Endothelial cell of umbilical vein (primary cell): ENCODE data around the gene TM4SF20. TPM values are rescaled to one million over a fixed set of nuclear protein-coding genes. Genes with fewer than 3 reads are reported as not detected.

Experiments used
- BruUV-seq: library from RNA; stranded (reverse); fragments of 400-500 nt; replicated peaks from 2 replicates; lab custom pipeline; 2021; lab: Mats Ljungman, UMichigan
- CTCF ChIA-PET: fragments of 300-600, 350-600 bp; sonication (Branson Sonifier 250); formaldehyde crosslinking; loops from one replicate; lab custom pipeline; 2021; ENCODE audit warnings: antibody characterized with exemption, inconsistent platforms; lab: Charles Lee
- POLR2A ChIA-PET: fragments of 300-600, 350-600 bp; sonication (Branson Sonifier 250); formaldehyde crosslinking; loops from one replicate; lab custom pipeline; 2021; ENCODE audit warnings: antibody characterized with exemption, inconsistent platforms; lab: Charles Lee
- DNase-seq: peaks from one replicate; pipeline ENCODE4 v3.0.0-alpha.2; 2011; ENCODE audit warnings: low read depth, low spot score
- FAIRE-seq: peaks from 2 replicates; lab custom pipeline; 2011; peaks lifted over from hg19 to GRCh38; lab: Jason Lieb, UNC
- H2AFZ ChIP-seq: 2 replicates; pipeline ENCODE4 v1.6.0; 2012; ENCODE audit warnings: low read depth, low read length, control low read depth, inconsistent platforms
- H3K27ac ChIP-seq: 2 replicates; pipeline ENCODE4 v1.5.1; 2011; ENCODE audit warnings: low read depth, mild to moderate bottlenecking, control low read depth, low read length, moderate library complexity; ENCODE audit not compliant: insufficient read depth
- H3K27me3 ChIP-seq, 2 experiments: 2 replicates each; pipeline versions ENCODE4 v1.6.0 to v1.6.1; 2011; ENCODE audit warnings: low read length in 2 of 2, mixed read lengths in 1 of 2; ENCODE audit not compliant: control insufficient read depth in 2 of 2, insufficient read depth in 2 of 2
- H3K36me3 ChIP-seq, 2 experiments: 2 replicates in 1 of 2; 3 replicates in 1 of 2; pipeline ENCODE4 v1.5.1; 2011; ENCODE audit warnings: low read length in 2 of 2, mild to moderate bottlenecking in 1 of 2, moderate library complexity in 1 of 2; ENCODE audit not compliant: control insufficient read depth in 2 of 2, insufficient read depth in 2 of 2; ENCODE audit errors: extremely low read depth in 1 of 2
- H3K4me1 ChIP-seq: 3 replicates; pipeline ENCODE4 v1.5.1; 2011; ENCODE audit warnings: mild to moderate bottlenecking, low read length; ENCODE audit not compliant: control insufficient read depth, insufficient read depth; ENCODE audit errors: extremely low read depth
- H3K4me2 ChIP-seq: 2 replicates; pipeline ENCODE4 v1.6.1; 2011; ENCODE audit warnings: low read length, control low read depth, mixed read lengths; ENCODE audit not compliant: insufficient read depth
- H3K4me3 ChIP-seq, 3 experiments: fragments of 200-600 bp in 1 of 3; sonication (generic), shearing (Covaris generic) in 1 of 3; replicated peaks in 1 of 3; 2 replicates each; pipeline ENCODE4 v1.5.1; 2011 to 2016; ENCODE audit warnings: control low read depth in 3 of 3, low read length in 3 of 3, mild to moderate bottlenecking in 2 of 3, inconsistent platforms in 1 of 3, low read depth in 1 of 3, moderate library complexity in 1 of 3; ENCODE audit not compliant: insufficient read depth in 1 of 3
- H3K79me2 ChIP-seq: 2 replicates; pipeline ENCODE4 v1.6.0; 2012; ENCODE audit warnings: low read length, inconsistent platforms; ENCODE audit not compliant: control insufficient read depth, insufficient read depth
- H3K9ac ChIP-seq: replicated peaks from 2 replicates; pipeline ENCODE3; 2011; ENCODE audit warnings: low read length, control low read depth; ENCODE audit not compliant: insufficient read depth; ENCODE audit errors: extremely low read depth
- H3K9me1 ChIP-seq: replicated peaks from 3 replicates; pipeline ENCODE4 v1.6.0; 2011; ENCODE audit warnings: mild to moderate bottlenecking, low read length; ENCODE audit not compliant: control insufficient read depth, insufficient read depth; ENCODE audit errors: extremely low read depth
- H3K9me3 ChIP-seq: replicated peaks from 2 replicates; pipeline ENCODE4 v1.5.1; 2012; ENCODE audit warnings: low read length, inconsistent platforms; ENCODE audit not compliant: control insufficient read depth, insufficient read depth
- H4K20me1 ChIP-seq: replicated peaks from 2 replicates; pipeline ENCODE3; 2011; ENCODE audit warnings: mild to moderate bottlenecking, low read length; ENCODE audit not compliant: control insufficient read depth, insufficient read depth; ENCODE audit errors: extremely low read depth
- CTCF ChIP-seq, 2 donors: IDR thresholded peaks; 1 replicate in 1 of 2; 2 replicates in 1 of 2; pipeline ENCODE4 v1.5.1; 2011; ENCODE audit warnings: low read length in 2 of 2, mild to moderate bottlenecking in 2 of 2, moderate library complexity in 2 of 2, control low read depth in 1 of 2, inconsistent platforms in 1 of 2, low read depth in 1 of 2; ENCODE audit not compliant: insufficient read depth in 1 of 2; ENCODE audit errors: extremely low read depth in 1 of 2
- EZH2 ChIP-seq: IDR thresholded peaks from 2 replicates; pipeline ENCODE4 v1.6.1; 2012; ENCODE audit warnings: borderline replicate concordance, low read depth, mild to moderate bottlenecking, moderate library complexity, low read length, inconsistent platforms; ENCODE audit not compliant: severe bottlenecking
- FOS ChIP-seq: IDR thresholded peaks from 2 replicates; pipeline ENCODE4 v1.6.1; 2011; ENCODE audit warnings: mild to moderate bottlenecking, low read length, moderate library complexity, borderline replicate concordance; ENCODE audit not compliant: insufficient read depth
- GATA2 ChIP-seq: IDR thresholded peaks from 2 replicates; pipeline ENCODE4 v1.7.0; 2011; ENCODE audit warnings: low read depth, mild to moderate bottlenecking, moderate library complexity, mixed read lengths, low read length; ENCODE audit not compliant: insufficient read length, insufficient read depth
- JUN ChIP-seq: IDR thresholded peaks from 2 replicates; pipeline ENCODE4 v1.6.1; 2011; ENCODE audit warnings: borderline replicate concordance, low read depth; ENCODE audit not compliant: insufficient read length, insufficient read depth
- MYC ChIP-seq: IDR thresholded peaks from one replicate; pipeline ENCODE4 v1.6.1; 2011; ENCODE audit warnings: mild to moderate bottlenecking, low read depth, low read length
- POLR2A ChIP-seq: IDR thresholded peaks from 2 replicates; pipeline ENCODE4 v1.6.1; 2012; ENCODE audit warnings: low read depth, mild to moderate bottlenecking, control low read depth, low read length
- POLR2AphosphoS5 ChIP-seq: IDR thresholded peaks from 2 replicates; pipeline ENCODE4 v1.6.1; 2012; ENCODE audit warnings: low read depth, mild to moderate bottlenecking, control low read depth, low read length, moderate library complexity; ENCODE audit not compliant: insufficient read depth
- dilution Hi-C: fragments of 300-500 bp; cut with MboI; formaldehyde crosslinking; loops from one replicate; pipeline ENCODE4 v1.15.0; 2019; ENCODE audit warnings: low sequenced_read_pairs; ENCODE audit not compliant: extremely low pct_ligation_motif_present
- intact Hi-C: fragments of 100-400 bp; cut with micrococcal nuclease; formaldehyde crosslinking; loops from one replicate; pipeline ENCODE4 v1.10.0; 2022
- polyA plus RNA-seq, 4 experiments: library from polyadenylated mRNA; depleted of rRNA in 3 of 4; stranded (reverse) in 3 of 4; unstranded in 1 of 4; fragments of >200 nt; gene quantifications; 2 replicates each; pipeline versions ENCODE4 v1.2.1 to v1.2.3, GENCODE V29; 2011 to 2012; ENCODE audit warnings: missing spikeins in 1 of 4
- total RNA-seq: library from RNA; stranded (reverse); gene quantifications from 2 replicates; pipeline ENCODE4 v1.2.3, GENCODE V29; 2021
- TF ChIP-seq, protein P1 (sequence below): IDR thresholded peaks from 2 replicates; pipeline ENCODE4 v1.6.1; 2011; ENCODE audit not compliant: insufficient read depth, insufficient read length

Gene TM4SF20
- total and polyA plus RNA-seq, 2 donors (not counting 3 experiments of a cell fraction or from before 2014, with no cell fraction given): not detected

DNA sequence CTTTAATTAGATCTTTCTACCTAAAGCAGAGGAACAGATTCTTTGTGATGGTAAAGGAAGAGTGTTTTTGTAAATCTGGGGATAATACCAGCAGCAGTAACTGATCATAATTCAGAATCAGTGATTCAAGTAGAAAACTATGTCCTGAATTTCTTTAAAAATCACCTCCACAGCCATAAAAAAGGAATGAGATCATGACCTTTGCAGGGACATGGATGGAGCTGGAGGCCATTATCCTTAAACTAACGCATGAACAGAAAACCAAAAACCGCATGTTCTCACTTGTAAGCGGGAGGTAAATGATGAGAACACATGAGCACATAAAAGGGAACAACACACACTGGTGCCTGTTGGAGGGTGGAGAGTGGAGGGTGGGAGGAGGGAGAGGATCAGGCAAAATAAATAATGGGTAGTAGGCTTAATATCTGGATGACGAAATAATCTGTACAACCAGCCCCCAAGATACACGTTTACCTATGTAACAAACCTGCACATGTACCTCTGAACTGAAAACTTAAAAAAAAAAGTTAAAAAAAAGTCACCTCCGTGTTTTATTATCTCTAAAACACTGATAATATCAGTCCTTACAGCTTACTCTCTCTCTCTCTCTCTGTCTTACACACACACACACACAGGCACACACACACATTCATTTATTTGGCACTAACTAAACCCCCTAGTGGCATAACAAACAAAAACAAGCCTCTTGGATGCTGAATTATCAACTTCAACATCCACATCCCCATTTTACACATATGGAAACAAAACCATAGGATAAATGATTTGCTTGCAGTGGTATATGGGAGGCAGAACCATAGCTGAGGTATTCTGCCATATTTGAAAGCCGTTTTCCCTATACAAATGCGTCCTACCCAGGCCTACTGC, 1.4 kb downstream of the TM4SF20 start:
- DNase-seq (no peak), FAIRE-seq (no peak)
- no TSS peak for BruUV-seq
- Histone ChIP-seq H3K4me1 (no peaks in the 10 kb centered on the region), H3K36me3 (no peaks in the 10 kb centered on the region), H3K27ac (no peak overlapping the region), H2AFZ (no peak overlapping the region), H3K9ac (no peak overlapping the region), H3K79me2 (no peaks in the 10 kb centered on the region), H3K27me3 (no peaks in the 10 kb centered on the region), H3K9me3 (no peaks in the 10 kb centered on the region), H3K9me1 (no peaks in the 10 kb centered on the region), H3K4me2 (no peak overlapping the region), H4K20me1 (no peaks in the 10 kb centered on the region), H3K4me3 (no peak overlapping the region)
- intact Hi-C loops (no loop called here), dilution Hi-C loops (no loop called here)
- TF ChIP-seq, protein P1, sequence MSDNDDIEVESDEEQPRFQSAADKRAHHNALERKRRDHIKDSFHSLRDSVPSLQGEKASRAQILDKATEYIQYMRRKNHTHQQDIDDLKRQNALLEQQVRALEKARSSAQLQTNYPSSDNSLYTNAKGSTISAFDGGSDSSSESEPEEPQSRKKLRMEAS: no peak
- ChIA-PET POLR2A (no interaction called here), CTCF (no interaction called here)

- ChIA-PET CTCF (no interaction called here), POLR2A (no interaction called here)
- H2AFZ ChIP-seq: no peak overlapping the region
- H3K27me3 ChIP-seq: no peaks in the 10 kb centered on the region
- H3K79me2 ChIP-seq: no peaks in the 10 kb centered on the region
- no peak for FAIRE-seq
- no peaks in the 10 kb centered on the region for H3K4me1 ChIP-seq
- H3K27ac ChIP-seq: no peak overlapping the region
- no peak overlapping the region for H3K4me2 ChIP-seq
- H3K9me3 ChIP-seq: no peaks in the 10 kb centered on the region
- dilution Hi-C loops: no loop called here
- DNase-seq: no peak
- H3K4me3 ChIP-seq: no peak overlapping the region
- H4K20me1 ChIP-seq: no peaks in the 10 kb centered on the region
- no peaks in the 10 kb centered on the region for H3K36me3 ChIP-seq
- TF ChIP-seq CTCF (IDR thresholded peaks at IDR 0.05; ENCODE audit: extremely low read depth in 1 of 2, insufficient read depth in 1 of 2, low read depth in 1 of 2, low read length in 2 of 2) (no peak), MYC (no peak), POLR2A (no peak), EZH2 (no peak), POLR2AphosphoS5 (no peak), JUN (no peak), GATA2 (no peak), FOS (no peak)
- TF ChIP-seq, protein P1: no peak
- H3K9me1 ChIP-seq: no peaks in the 10 kb centered on the region
- H3K9ac ChIP-seq: no peak overlapping the region
- BruUV-seq: no TSS peak
- intact Hi-C loops: no loop called here
Observed at GRCh38 chr2:227376656-227377396, 2.3 kb downstream of the TM4SF20 start.
